ENCODE data around the gene CD44.

The CD44 gene

GRCh38 chr11:35160902-35161597 lies 22.1 kb downstream of the CD44 start:
- DNase-seq, result no peak

- DNase-seq, result no peak
Observed at GRCh38 chr11:35162745-35163144, 23.8 kb downstream of the CD44 start.

- DNase-seq, result no peak
Observed at GRCh38 chr11:35163209-35163608, 24.2 kb downstream of the CD44 start.

- no peak for DNase-seq
Observed at GRCh38 chr11:35163702-35164496, 24.9 kb downstream of the CD44 start.

- DNase-seq, result no peak
Observed at GRCh38 chr11:35165030-35165422, 26.1 kb downstream of the CD44 start.

- DNase-seq, result peak; percentile 75
Observed at GRCh38 chr11:35165423-35166368, 26.7 kb downstream of the CD44 start.

GRCh38 chr11:35166369-35167360 lies 27.7 kb downstream of the CD44 start:
- no peak for DNase-seq

- no peak for DNase-seq
Observed at GRCh38 chr11:35167426-35167954, 28.5 kb downstream of the CD44 start.

GRCh38 chr11:35168671-35169070 lies 29.7 kb downstream of the CD44 start:
- no peak for DNase-seq

- DNase-seq, result no peak
Observed at GRCh38 chr11:35169112-35169511, 30.1 kb downstream of the CD44 start.

- no peak for DNase-seq
Observed at GRCh38 chr11:35169754-35170153, 30.8 kb downstream of the CD44 start.

- no peak for DNase-seq
Observed at GRCh38 chr11:35170503-35170902, 31.5 kb downstream of the CD44 start.

- no peak for DNase-seq
Observed at GRCh38 chr11:35171226-35171625, 32.3 kb downstream of the CD44 start.

- DNase-seq, result no peak
Observed at GRCh38 chr11:35173011-35173511, 34.1 kb downstream of the CD44 start.

- DNase-seq, result no peak
Observed at GRCh38 chr11:35173616-35174566, 34.9 kb downstream of the CD44 start.

- DNase-seq, result no peak
Observed at GRCh38 chr11:35174666-35175065, 35.7 kb downstream of the CD44 start.

- DNase-seq, result no peak
Observed at GRCh38 chr11:35177370-35177769, 38.4 kb downstream of the CD44 start.

- DNase-seq, result no peak
Observed at GRCh38 chr11:35178067-35178805, 39.3 kb downstream of the CD44 start.

GRCh38 chr11:35178873-35179272 lies 39.9 kb downstream of the CD44 start:
- no peak for DNase-seq
